GM13977 (cell line): ENCODE measurements around the gene FREM2.

Experiments
- DNase-seq: peaks from one replicate; pipeline ENCODE4 v3.0.0; 2012; ENCODE audit warnings: low spot score
- in situ Hi-C: fragments of 300-500 bp; cut with MboI; formaldehyde crosslinking; loops from one replicate; pipeline ENCODE4 v1.12.0; 2022; ENCODE audit warnings: low sequenced_read_pairs, low pct_unique_long_range_greater_than_20kb, mixed read lengths, inconsistent platforms; ENCODE audit not compliant: unreplicated experiment
- TF ChIP-seq, protein P1 (sequence below): IDR thresholded peaks from 2 replicates; pipeline ENCODE4 v1.5.1; 2012; ENCODE audit warnings: mild to moderate bottlenecking, control low read depth; ENCODE audit not compliant: insufficient read depth; ENCODE audit errors: extremely low read depth, missing control alignments

FREM2 gene

DNA sequence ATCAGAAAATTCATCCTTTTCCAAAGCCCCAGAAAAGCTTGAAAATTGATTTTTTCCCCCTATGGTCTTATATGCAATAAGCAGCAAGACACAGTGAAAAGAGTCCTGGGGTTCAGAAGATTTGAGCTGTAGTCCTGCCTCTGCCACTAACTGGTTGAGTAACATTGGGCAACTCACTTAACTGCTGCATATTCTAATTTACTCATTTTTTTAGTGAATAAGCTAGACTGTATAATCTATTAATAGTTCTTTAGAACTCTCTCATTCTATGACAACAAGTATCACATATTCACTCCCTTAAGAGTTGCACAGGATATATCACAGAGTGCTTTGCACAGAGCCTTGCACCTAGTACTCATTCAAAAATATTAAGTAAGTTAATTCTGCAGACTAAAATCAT lies 192.9 kb downstream of the FREM2 start:
- TF ChIP-seq, protein P1, sequence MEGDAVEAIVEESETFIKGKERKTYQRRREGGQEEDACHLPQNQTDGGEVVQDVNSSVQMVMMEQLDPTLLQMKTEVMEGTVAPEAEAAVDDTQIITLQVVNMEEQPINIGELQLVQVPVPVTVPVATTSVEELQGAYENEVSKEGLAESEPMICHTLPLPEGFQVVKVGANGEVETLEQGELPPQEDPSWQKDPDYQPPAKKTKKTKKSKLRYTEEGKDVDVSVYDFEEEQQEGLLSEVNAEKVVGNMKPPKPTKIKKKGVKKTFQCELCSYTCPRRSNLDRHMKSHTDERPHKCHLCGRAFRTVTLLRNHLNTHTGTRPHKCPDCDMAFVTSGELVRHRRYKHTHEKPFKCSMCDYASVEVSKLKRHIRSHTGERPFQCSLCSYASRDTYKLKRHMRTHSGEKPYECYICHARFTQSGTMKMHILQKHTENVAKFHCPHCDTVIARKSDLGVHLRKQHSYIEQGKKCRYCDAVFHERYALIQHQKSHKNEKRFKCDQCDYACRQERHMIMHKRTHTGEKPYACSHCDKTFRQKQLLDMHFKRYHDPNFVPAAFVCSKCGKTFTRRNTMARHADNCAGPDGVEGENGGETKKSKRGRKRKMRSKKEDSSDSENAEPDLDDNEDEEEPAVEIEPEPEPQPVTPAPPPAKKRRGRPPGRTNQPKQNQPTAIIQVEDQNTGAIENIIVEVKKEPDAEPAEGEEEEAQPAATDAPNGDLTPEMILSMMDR, result no peak
- in situ Hi-C loops, result no loop called here
- DNase-seq, result no peak

DNA sequence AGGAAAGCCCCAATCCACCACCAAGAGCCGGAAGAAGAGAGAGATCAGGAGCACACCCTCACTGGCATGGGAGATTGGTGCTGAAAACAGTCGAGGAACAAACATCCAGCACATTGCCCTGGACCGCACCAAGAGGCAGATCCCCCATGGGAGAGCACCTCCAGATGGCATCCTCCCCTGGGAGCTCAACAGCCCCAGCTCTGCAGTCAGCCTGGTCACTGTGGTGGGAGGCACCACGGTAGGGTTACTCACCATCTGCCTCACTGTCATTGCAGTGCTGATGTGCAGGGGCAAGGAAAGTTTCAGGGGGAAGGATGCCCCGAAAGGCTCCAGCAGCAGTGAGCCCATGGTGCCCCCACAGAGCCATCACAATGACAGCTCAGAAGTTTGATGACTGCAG lies 193.5 kb downstream of the FREM2 start:
- in situ Hi-C loops, result no loop called here
- TF ChIP-seq, protein P1, result no peak
- DNase-seq, result no peak

DNA sequence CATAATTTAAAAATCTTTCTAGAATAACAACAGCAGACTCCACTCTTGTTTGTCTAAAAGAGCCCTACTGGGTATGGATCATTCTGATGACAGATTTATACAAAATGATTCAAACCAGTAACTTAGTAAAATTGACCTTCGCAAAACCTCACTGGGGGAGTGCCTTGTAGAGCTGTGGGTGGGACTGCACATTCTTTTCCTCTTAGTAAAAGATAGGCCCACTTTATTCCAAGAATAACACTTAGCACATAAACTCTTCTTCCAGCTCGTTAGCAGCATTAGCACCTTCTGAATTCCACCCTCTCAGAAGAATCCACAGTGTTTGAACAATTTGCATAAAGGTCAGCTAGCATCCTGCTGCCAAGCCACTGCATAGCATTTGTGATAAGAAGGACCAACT lies 196.9 kb downstream of the FREM2 start:
- no peak for DNase-seq
- in situ Hi-C loops, result no loop called here
- TF ChIP-seq, protein P1, result no peak

DNA sequence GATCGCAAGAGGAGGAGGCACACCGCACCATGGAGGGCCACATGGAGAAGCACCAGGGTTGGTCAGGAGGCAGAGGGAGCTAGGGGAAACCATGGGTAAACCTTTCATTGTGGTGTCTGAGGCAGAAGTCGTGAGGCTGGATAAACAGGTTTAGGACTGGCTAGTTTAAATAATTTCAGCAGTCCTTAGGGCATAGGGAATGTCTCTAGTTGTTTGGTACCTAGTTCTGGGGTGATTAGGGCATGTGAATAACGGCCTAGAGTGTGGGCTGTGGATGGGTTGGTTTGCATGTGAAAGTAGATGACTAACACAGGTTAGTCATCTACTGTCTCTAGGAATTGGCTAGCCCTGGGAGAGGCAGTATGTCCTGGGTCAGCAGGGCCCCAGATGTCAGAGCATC lies 201.4 kb downstream of the FREM2 start:
- in situ Hi-C loops, result no loop called here
- TF ChIP-seq, protein P1, result no peak
- DNase-seq, result no peak

DNA sequence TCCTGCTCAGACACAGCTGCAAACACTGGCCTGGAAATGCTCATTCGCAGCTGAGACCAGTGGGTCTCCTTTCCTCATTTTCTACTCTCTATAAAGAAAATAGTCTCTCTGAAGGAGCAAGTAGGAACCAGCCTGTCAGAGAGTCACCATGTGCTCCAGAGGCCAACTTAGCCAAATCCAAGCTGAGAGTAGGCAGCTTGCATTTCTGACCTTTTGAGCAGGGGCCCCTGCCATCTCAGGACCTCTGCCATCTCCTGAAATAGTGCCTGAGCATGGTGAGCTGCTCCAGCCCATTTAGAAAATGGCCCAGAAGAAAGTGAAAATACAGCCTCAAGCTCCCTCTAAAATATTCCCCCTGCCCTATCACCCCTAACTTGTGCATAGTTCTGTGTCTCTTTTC lies 208.2 kb downstream of the FREM2 start:
- in situ Hi-C loops, result no loop called here
- DNase-seq, result no peak
- TF ChIP-seq, protein P1, result no peak

DNA sequence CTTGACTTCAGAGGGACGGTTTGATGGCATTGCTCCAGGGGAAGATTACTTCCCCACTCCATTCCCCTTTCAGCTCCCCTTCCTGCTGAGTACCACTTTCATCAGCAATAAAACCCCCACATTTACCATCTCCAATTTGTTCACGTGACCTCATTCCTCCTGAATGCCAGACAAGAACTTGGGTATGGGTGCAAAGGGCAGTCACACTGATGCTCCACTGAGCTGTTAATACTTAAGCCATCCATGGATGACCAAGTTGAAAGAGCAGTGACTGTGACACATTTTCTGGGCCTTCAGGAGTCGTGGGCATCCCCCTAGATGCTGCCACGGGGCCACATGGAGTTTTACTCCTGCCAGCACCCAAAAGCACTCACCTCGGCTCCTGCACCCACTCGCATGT lies 210.6 kb downstream of the FREM2 start:
- DNase-seq, result no peak
- TF ChIP-seq, protein P1, result no peak
- in situ Hi-C loops, result no loop called here

DNA sequence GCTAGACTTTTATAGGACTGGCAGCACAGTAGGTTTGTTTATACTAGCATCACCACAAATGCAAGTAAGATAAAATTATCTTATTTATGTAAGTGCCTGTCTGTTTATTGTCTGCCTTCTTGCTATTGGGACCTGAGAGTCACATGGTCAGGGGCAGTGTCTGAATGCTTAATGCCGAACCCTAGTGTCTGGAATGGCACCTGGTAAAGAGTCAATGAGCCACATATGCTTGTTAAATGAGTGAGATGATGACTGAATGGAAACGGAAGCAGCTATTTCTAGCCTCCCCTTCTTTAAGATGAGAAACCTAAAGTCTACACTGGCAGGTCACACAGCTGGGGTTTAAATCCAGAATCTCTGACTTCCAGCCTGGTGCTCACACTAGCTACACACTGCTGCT lies 211.6 kb downstream of the FREM2 start:
- no peak for DNase-seq
- in situ Hi-C loops, result no loop called here
- TF ChIP-seq, protein P1, result no peak
